HG02885 (cell line): ENCODE data around the gene SHISAL1.

Experiments
- ATAC-seq: cut with Tn5 transposase; IDR thresholded peaks from one replicate; pipeline ENCODE4 v1.9.1; 2021; ENCODE audit warnings: mild to moderate bottlenecking; ENCODE audit not compliant: unreplicated experiment, poor library complexity

The SHISAL1 gene

GRCh38 chr22:44344407-44344806, 31.7 kb upstream of the SHISAL1 start:
- ATAC-seq: no peak

- no peak for ATAC-seq
Observed at GRCh38 chr22:44342347-44342956, 29.7 kb upstream of the SHISAL1 start.

- no peak for ATAC-seq
Observed at GRCh38 chr22:44341431-44342346, 28.9 kb upstream of the SHISAL1 start.

GRCh38 chr22:44340271-44341239, 27.8 kb upstream of the SHISAL1 start:
- no peak for ATAC-seq

GRCh38 chr22:44338906-44339305, 26.2 kb upstream of the SHISAL1 start:
- no peak for ATAC-seq

- no peak for ATAC-seq
Observed at GRCh38 chr22:44338177-44338810, 25.5 kb upstream of the SHISAL1 start.

GRCh38 chr22:44337678-44338004, 24.9 kb upstream of the SHISAL1 start:
- ATAC-seq: no peak

GRCh38 chr22:44336962-44337677, 24.4 kb upstream of the SHISAL1 start:
- no peak for ATAC-seq

- ATAC-seq: no peak
Observed at GRCh38 chr22:44335903-44336803, 23.4 kb upstream of the SHISAL1 start.

GRCh38 chr22:44335066-44335839, 22.5 kb upstream of the SHISAL1 start:
- ATAC-seq: no peak

- no peak for ATAC-seq
Observed at GRCh38 chr22:44333847-44334635, 21.3 kb upstream of the SHISAL1 start.

GRCh38 chr22:44332946-44333345, 20.2 kb upstream of the SHISAL1 start:
- no peak for ATAC-seq

- ATAC-seq: no peak
Observed at GRCh38 chr22:44331881-44332714, 19.3 kb upstream of the SHISAL1 start.

- ATAC-seq: no peak
Observed at GRCh38 chr22:44330744-44331660, 18.3 kb upstream of the SHISAL1 start.

GRCh38 chr22:44330188-44330743, 17.5 kb upstream of the SHISAL1 start:
- no peak for ATAC-seq
